DOHH2 (cell line): Measurements from ENCODE around the gene ENDOV.

Experiments used
- CTCF ChIP-seq: fragments of 200-600 bp; sonication (generic); IDR thresholded peaks from one replicate; pipeline ENCODE4 v1.5.1; 2014; ENCODE audit warnings: antibody characterized with exemption, mild to moderate bottlenecking, low read depth, low read length; ENCODE audit not compliant: poor library complexity, severe bottlenecking
- EZH2phosphoT487 ChIP-seq: fragments of 200-600 bp; sonication (generic); IDR thresholded peaks from 2 replicates; pipeline ENCODE4 v1.6.1; 2017; ENCODE audit warnings: borderline replicate concordance, mild to moderate bottlenecking, antibody characterized with exemption, low read length, moderate library complexity, mixed read lengths

GRCh38 chr17:80479246-80479566, 64.2 kb downstream of the ENDOV start:
- TF ChIP-seq EZH2phosphoT487 = no peak
- no peak for TF ChIP-seq CTCF
